Stimulated activated CD4-positive, alpha-beta T cell treated with anti-CD3 and anti-CD28 coated beads, Interleukin-2, amount 100 ng/mL, for 48 hours (primary cell): ENCODE results near the gene PSMB5.
A peak's percentile ranks its signal among the peaks of the same experiment; 100 is the strongest.

Experiments
- DNase-seq, 2 donors: peaks; one replicate each; pipeline ENCODE4 v3.0.0-alpha.2; 2020

PSMB5 gene

DNA sequence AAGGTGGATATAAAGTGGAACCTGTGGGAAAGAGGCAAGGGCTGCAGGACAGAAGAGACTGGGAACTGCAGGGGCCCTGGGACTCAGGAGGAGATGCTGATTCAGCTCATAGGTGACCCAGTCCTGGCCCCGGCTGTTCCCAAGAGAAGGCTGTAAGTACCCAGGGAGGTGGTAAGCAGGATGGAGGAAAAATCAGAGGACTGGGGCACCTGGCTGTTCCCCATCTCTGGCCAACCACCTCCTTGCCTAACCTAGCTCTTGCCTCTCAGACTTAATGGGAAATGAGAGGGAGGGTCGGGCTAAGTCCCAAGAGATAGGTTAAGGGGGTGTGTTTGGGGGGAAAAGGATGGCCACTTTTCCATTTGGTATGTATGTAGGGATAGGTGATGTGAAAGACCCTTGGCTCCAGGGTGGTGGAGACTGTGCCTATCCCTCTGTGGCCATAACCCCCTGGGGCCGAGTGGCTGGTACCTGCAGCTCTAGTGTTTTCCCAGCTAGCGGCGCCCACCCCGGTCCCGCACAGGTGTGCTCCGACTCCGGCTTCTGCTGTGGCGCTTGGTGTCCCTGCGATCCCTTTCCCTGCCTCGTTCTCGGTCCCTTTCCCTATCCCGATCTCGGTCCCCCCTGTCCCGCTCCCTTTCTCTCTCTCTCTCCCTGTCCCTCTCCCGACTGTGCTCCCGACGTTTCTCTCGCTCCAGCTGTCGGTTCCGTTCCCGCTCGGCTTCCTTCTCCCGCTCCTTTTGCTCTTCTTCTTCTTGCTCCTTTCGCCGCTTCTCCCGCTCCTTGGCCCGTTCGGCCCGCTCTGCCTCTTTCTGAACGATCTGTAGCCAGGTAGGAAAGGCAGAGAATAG, 24.2 kb upstream of the PSMB5 start:
- DNase-seq = no peak

DNA sequence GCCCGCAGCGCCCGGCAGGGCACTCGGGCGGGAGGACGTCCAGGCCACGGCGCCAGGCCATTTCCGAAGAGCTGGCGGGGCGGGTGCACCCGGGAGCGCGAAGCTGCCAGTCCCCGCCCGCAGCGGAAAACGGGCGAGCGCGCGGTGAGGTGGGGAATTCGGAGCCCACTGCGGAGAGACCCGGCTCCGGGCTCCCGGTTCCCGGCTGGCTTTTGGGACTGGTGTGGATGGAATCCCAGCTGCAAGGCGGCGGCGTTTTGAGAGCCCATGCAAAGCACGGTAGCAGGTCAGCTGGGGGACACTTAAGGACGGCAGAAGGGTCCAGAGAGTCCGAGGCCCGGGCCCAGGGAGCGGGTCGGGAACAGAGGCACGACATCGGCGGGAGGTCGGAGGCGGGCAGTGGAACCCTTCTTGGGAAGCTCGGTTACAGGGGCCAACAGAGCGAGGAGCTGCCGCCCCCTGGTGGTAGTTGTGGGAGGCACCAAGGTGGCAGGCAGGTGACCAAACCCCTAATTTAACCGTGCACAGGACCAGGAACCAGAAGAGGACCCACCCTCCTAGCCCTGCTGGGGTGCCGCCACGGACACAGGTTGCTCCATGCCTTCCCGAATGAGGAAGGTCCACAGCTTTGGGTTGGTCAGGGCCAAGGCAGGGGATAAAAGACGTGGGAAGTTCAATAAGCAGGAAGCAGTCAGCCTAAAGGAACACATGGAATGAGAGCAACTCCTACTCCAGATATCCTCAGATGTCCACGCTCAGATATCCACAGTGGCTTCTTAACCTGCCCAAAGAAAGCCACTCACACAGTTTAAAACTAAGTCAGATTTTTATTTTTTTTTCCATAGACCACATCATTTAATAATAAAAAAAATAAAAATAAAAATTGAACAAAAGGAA, 23.3 kb upstream of the PSMB5 start:
- peak; percentile 86 to 90 for DNase-seq

DNA sequence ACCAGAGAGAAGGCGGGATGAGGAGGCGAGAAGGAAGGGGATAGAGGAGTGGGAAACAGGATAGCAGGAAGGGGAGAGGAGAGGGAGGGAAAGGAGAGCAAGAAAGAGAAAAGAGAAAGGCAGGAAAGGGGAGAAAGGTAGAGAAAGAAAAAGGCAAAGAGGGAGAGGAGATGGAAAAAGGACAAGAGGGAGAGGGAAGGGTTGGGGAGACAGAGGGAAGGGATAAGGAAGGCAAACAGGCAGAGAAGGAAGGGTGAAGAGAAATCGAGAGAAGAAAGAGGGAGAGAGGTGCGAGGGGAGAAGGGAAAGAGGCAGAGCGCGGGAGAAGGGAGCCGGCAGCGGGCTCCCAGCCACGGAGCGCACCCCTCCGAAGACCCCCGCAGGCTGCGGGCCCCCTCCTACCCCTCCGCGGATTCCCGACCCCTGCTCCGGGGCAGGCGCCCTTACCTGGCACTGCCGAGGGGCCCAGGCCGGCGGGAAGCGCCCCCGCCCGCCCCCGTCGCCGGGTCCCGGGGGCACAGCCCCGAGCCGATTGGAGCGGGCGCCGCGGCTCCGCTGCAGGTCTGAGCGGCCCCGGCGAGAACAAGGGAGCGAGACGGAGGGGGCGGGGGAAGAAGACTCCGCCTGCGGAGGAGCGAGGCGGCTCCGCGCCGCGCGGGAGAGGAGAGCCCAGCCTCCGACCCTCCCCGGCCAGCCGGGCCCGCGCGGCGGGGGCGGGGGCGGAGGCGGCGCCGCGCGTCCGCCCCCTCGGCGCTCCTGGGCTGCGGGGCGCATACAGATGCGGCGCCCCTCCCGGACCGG, 22.5 kb upstream of the PSMB5 start, which contains the start of gene CDH24:
TSS of gene CDH24 (minus strand) at position 565 of the 801 bp plus-strand sequence. CDS start 1,787 bp downstream, outside the sequence.
- peak; percentile 52 to 54 for DNase-seq

DNA sequence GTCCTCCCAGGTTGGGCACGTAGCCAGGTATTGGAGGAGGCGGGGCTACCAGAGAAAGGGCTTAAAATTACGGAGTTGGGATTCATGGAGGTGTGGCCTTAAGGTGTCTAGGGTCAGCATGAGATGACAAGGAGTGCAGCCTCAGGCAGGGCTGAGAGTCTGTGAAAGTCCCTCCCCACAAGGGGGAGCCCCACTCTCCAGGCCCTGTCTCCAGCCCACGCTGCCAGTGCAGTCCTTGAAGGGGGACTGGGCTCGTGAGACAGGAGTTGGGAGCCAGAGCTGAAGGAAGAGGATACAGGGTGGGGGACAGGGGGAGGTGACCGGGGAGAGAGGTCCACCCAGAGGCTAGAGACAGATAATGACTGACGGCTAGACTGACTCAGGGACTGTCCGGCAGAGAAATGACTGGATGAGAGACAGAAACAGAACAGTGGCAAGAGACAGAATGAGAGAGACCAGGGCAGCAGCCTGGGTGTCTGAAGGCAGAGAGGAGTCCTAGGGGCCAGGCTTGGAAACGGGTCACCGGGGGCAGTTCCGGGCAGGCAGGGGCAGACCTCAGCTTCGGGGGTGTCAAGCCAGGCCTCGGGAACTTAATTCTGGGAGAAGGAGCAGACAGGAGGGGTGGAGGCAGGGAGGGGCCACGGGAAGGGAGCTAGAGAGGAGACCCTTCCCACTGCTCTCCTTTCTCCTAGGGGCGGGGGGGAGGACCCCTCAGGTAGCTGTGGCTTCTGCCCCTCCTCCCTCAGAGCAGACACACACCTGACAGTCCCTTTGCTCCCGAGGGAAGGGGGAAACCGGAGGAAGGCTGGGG, 21.6 kb upstream of the PSMB5 start:
- peak; percentile 49 to 62 for DNase-seq

DNA sequence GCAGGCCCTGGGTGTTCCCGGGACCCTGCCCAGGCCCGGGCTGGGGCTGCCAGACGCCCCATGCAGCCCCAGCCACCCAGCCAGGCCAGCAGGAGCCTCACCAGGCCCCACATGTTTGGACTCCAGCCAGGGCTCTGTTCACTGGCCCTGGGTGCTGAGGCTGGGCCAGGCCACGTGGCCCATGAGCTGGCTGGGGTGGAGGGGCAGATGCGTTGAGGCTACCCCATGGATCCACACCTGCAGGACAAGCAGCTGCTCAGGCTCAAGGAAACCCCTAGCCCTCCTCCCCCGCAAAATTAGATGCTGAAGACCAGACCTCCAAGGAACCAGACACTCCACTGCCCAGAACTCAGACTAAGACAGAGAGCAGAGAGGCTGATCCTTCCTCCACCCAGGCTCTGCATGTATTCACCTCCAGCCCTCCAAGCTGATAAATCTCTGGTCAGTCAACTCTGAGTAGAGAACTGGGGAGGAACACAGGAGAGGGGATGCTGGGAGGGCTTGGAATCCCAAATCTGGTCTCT, 21.0 kb upstream of the PSMB5 start:
- no peak for DNase-seq

DNA sequence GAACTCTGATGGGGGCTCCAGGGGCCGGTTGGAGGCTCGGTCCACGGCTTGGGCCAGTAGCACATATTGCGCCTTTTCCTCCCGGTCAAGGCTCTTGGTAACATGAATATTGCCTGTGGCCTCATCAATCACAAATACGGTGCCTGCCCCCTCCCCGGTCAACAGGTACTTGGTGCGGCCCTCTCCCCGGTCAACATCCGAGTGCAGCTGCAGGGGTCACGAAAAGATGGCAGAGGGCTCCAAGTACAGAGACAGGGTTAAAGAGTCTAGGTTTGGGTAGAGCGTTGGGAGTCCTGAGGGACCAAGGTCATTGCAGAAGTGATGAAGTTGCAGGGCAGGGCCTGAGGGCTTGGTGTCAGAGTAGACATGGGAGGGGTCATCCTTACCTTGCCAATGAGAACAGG, 20.4 kb upstream of the PSMB5 start:
- DNase-seq = no peak

DNA sequence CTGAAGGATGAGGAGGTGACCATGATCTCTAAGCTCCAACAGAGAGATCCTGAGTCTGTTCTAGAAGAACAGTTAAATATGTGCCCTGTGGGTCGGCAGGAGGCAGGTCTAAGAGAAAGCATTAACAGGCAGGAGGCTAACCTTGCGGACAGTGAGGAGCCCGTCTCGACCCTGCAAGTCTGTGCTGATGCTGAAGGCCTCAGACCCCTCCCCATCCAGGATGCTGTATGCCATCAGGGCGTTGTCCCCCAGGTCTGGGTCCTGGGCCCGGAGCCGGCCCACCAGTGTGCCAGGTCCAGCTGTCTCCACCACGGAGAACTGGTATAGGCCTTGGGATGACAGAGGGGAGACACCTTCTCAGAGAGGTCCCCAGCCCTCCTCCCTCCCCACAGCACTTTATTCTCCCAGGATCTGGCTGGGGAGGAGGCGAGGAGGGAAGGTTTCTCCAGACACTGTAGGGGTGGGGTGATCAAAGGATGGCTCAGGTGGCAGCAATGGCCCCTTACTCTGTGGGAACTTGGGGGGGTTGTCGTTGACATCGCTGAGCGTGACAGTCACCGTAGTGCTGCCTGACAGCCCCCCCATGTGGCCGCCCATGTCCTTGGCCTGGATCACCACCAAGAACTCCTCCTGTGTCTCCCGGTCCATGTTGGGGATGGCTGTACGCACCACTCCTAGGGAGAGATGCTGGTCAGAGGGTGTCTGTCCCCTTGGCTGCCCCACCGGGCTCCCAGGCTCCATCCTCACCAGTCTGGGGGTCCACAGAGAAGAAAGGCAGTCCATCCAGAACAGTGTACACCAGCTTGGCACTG, 19.5 kb upstream of the PSMB5 start:
- DNase-seq = peak in 1 of 2 donors; percentile 34

DNA sequence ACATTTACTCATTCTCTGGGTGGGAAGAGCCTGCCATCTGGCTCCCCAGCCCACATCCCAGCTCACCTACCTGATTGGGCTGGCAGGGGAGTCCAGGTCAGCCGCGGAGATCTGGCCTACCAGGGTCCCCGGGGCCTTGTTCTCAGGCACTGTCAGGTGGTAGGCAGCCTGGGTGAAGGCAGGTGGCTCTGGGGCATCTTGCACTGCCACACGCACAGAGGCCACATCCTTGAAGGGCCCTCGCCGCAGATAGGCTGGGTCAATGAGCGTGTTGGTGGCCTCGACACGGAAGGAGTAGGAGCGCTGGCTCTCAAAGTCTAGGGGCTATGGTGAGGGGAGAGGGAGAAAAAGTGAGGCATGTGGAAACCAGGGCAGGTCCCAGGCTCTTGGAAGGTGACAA, 18.7 kb upstream of the PSMB5 start:
- no peak for DNase-seq

DNA sequence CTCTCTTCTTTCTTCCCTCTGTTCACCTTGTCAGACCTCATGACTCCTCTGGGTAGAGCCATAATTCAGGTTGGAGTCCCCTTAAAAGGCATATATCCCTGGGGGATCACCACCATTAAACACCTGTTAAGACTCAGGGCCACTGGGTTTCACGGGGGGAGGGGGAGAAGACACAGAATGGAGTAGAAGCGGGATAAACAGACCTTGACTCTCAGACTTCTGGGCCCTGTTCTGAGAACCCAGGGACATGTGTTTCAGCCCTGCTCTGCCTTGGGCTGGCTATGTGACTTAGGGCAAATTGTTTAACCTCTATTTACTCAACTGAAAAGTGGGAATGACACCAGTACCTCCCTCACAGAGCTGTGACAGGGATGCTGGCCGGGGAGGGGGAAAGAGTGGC, 18.0 kb upstream of the PSMB5 start:
- DNase-seq = no peak

DNA sequence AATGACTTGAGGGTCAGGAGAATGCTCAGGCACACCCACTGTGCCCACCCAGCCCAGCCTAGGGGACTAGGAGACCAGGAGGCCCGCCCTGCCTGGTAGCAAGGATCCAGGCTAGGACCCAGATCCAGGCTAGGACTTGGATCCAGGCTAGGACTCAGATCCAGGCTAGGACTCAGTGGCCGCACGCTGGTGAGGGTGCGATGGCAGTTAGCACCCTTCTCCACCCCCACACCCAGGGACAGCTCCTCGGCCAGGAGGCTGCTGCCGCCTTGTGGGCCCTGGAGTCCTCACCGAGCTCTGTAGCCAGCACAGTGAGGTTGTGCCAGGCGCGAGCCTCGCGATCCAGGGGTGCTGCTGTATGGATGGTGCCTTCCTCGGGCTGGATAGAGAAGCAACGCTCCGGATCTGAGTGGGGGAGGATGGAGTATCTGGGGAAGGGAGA, 17.5 kb upstream of the PSMB5 start:
- no peak for DNase-seq

DNA sequence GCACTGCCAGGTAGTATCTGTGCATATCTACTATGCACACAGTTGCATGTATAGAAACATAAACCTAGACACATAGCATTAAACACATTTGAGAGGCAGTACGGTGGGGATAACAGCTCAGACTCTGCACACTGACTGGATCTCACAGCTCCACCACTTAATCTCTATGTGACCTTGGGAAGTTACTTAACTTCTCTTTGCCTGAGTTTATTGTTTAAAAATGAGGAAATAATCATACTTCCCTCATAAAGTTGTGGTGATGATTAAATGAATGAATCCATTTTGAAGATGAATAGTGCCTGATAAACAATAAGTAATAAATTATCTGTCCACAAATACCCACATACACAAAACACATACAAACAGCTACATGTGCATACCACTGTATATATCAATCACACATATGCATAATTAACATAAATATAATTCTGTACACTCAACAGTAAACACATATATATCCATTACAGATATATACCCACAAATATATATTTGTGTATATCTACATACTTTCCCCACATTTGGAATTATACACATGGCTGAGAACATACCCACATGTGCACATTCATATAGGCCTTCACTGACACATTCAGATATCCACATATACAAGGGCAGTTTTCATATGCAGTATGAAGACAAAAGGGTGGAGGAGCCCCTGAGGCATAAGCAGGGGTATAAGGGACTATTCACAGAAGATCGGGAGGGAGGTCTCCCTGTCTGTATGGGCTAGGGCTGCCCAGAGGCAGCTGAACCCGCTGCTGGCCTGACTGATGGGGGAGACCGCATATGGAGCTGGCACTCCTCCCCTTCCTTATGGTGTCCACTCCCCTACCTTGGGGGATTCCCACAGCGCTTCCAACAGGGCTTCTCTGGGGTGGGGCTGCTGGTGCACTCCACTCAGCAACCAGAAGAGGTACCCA, 16.7 kb upstream of the PSMB5 start:
- no peak for DNase-seq

DNA sequence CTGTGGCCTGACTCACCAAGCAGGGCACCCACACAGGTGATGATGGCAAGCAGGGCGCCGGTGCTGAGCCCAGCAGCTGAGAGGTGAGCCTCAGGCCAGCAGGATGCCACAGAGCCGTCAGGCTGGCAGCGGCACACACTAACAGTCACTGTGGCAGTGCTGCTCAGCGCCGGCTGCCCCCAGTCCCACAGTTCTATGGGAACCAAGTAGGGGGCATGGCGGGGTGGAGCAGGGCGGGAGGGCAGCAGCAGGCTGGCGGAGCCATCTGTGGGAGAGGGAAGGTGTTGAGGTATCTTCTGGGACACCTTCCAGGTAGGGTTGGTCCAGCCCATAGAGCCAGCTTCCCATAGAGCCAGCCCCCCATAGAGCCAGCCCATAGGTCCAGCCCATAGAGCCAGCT, 14.3 kb upstream of the PSMB5 start:
- DNase-seq = no peak

DNA sequence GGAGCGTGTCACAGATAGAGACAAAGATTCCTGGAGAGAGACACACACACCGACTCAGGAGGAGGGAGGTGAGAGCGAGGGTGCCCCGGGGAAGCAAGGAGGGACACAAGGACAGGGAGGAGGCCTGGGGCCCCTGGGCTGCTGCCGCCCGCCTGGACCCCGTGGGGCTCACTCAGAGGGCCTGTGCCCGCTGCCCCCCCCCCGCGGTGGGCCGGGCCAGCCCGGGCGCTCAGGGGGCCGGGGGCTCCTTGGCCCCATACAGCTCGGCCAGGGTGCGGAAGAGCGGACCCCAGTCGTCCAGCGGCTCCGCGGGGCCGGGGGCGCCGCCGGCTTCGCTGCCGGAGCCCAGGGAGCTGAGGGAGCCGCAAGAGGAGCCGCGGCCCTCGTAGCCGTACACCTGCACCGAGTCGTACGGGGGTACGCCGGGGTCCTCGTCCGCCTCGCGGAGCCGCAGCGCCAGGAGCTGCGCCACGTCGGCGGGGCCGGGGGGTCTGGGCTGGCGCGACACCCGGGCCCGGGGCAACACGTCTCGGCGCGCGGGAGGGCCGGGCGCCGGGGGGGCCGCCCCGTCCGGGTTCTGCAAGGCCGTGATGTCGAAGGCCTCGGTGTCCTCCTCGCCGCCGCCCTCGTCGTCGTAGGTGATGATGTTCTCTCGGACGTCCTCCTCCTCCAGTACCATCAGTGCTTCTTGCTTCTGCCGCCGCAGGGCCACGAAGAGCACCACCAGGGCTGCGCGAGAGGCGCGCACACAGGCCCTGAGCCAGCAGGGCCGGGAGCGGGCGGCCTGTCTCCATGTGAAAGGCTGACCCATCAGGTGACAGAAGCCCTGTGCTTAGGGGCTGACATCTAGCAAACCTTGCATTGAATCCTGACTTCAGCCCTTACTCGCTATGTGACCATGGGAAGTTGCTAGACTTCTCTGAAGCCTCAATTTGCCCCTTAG, 13.3 kb upstream of the PSMB5 start:
- no peak for DNase-seq

DNA sequence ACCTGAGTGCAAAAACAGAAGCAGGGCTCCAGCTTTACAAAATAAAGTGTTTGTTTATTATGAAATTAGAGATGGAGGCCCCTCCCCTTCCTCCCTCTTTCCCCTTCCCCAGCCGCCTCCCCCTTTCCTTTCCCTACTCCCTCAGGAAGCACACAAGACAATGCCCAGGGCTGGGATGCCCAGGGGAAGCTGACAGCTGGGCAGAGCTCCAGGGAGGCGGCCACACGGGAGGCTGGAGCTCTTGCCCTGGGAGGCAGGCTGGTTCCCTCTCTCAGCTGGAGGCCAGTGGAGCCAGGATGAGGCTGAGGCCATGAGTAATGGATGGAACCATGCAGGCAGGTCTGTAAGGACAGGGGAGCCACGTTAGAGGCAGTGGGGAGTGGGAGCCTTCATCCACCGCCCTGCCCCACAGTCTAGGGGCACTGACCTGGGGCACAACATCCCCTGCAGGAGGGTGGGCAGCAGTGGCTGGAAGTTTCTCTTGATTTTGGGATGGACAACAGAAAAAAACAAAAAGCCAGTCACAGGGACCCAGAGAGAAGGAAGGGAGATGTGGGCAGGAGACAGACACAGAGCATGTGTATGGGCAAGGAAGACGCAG, 12.4 kb upstream of the PSMB5 start:
- DNase-seq = no peak

DNA sequence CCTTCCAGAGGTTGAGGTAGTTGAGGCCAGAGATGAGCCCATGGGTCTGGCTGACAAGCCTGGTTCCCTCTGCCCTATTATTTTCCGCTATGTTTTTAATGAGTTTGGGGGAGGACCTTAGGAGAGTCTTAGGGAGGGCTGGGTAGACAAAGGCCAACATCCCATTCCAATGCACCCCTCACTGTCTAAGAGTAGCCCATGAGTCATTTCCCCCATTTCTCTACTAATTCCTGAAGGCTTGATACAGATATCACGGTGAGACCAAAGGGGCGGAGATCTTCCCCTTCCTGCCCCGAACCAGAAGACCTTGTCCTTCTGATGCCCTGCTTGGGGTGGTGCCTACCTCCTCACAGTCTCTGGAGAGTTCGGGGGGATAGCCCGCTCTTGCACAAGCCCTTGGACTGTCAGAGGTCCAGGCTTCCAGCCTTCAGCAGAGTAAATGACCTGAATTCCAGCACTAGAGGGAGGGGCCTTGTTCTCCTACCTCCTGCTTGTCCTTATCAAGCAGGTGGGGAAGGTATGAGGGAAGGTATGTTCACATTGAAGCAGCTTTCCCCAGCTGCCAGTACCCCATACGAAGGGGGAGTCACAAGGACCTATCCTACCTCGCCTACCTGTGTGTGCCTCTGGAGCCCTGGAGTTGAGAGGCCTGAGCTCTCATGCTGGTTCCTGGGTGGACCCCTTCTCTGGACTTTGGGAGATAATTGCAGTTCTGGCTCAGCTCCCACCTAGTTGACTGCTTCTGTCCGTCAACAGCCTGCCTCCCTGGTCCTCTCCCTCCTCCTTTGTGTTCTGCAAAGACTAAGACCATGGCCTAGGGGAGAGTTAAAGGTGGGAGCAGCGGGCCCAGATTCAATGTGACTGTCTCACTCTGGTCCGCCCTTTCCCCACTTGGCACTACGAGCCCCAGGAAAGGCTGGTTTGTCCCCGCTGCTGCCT, 11.0 kb upstream of the PSMB5 start:
- no peak for DNase-seq

DNA sequence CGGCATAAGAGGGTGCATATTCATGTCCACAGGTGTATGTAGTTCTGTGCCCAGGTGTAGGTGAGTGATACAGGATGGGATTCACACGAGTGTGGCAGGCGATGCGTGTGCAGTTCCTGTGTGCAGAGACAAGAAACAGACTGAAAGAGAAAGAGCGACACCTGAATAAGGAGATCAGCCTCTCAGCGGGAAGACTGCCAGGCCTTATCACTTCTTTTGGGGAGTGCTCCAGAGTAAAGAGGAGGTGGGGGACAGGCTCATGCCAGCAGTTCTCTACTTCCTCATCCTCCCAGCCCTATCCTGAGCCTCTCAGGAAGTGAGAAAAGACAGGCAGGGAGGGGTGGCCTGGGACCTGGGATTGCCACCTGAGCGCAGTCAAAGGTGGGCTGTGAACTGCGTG, 10.1 kb upstream of the PSMB5 start:
- no peak for DNase-seq

DNA sequence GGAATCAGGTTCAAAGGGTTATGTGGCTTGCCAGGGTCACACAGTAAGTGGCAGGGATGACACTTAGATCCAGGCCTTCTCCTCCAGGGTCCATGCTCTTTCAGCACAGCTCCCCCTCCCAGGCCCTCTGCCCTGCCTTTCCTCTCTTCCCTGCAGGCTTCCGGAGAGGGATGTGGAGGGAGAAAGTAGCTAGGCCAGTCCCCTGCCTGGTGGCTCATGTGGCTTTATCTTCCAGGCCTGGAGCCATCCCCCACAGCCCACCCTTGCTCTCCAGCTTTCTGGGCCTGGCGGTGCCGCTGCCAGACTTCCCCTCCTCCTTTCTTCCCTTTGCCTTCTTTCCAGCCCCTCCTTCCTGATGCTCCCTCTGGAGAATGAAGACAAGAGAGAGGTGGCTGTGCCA, 9.1 kb upstream of the PSMB5 start:
- DNase-seq = no peak
